Suprapubic skin (tissue), 4 donors: Measurements from ENCODE around the gene EPS8.

Source experiments
- EP300 ChIP-seq: sonication (generic); formaldehyde crosslinking; IDR thresholded peaks from one replicate; pipeline ENCODE4 v1.6.1; 2017; ENCODE audit warnings: antibody characterized with exemption
- POLR2A ChIP-seq, 2 donors: fragments of 450-650 bp; IDR thresholded peaks; one replicate each; pipeline ENCODE4 v1.6.1; 2017; ENCODE audit warnings: antibody characterized with exemption in 2 of 2, mild to moderate bottlenecking in 2 of 2, moderate library complexity in 2 of 2
- POLR2AphosphoS5 ChIP-seq, 3 donors: sonication (generic); formaldehyde crosslinking; IDR thresholded peaks; one replicate each; pipeline ENCODE4 v1.6.1; 2017; ENCODE audit warnings: antibody characterized with exemption in 3 of 3
- TF ChIP-seq, protein P1 (sequence below), 2 donors: fragments of 200-600 bp in 1 of 2; fragments of 450-650 bp in 1 of 2; sonication (generic) in 1 of 2; IDR thresholded peaks; one replicate each; pipeline ENCODE4 v1.5.1; 2016 to 2019; ENCODE audit warnings: antibody characterized with exemption in 2 of 2, mild to moderate bottlenecking in 1 of 2, moderate library complexity in 1 of 2

GRCh38 chr12:15599266-15600037 is 189.7 kb downstream of the EPS8 start:
- TF ChIP-seq, protein P1, sequence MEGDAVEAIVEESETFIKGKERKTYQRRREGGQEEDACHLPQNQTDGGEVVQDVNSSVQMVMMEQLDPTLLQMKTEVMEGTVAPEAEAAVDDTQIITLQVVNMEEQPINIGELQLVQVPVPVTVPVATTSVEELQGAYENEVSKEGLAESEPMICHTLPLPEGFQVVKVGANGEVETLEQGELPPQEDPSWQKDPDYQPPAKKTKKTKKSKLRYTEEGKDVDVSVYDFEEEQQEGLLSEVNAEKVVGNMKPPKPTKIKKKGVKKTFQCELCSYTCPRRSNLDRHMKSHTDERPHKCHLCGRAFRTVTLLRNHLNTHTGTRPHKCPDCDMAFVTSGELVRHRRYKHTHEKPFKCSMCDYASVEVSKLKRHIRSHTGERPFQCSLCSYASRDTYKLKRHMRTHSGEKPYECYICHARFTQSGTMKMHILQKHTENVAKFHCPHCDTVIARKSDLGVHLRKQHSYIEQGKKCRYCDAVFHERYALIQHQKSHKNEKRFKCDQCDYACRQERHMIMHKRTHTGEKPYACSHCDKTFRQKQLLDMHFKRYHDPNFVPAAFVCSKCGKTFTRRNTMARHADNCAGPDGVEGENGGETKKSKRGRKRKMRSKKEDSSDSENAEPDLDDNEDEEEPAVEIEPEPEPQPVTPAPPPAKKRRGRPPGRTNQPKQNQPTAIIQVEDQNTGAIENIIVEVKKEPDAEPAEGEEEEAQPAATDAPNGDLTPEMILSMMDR (IDR thresholded peaks at IDR 0.05): no peak
- no peak for TF ChIP-seq POLR2AphosphoS5 (IDR thresholded peaks at IDR 0.05)
- TF ChIP-seq POLR2A (IDR thresholded peaks at IDR 0.05): no peak
- TF ChIP-seq EP300: no peak
